Mammary epithelial cell (primary cell): ENCODE measurements around the gene METAP1D.

ENCODE experiments used
- CTCF ChIP-seq, 2 donors: IDR thresholded peaks in 1 of 2; conservative IDR thresholded peaks in 1 of 2; 2 replicates each; pipeline ENCODE4 v1.5.1; 2011 to 2012; ENCODE audit warnings: inconsistent platforms in 2 of 2, low read length in 2 of 2, mild to moderate bottlenecking in 2 of 2, control low read depth in 1 of 2, low read depth in 1 of 2; ENCODE audit not compliant: insufficient read depth in 1 of 2; ENCODE audit errors: extremely low read depth in 1 of 2
- EZH2 ChIP-seq: IDR thresholded peaks from 2 replicates; pipeline ENCODE4 v1.6.1; 2012; ENCODE audit warnings: low read length, inconsistent platforms, borderline replicate concordance

- no peak for TF ChIP-seq CTCF (conservative IDR thresholded peaks at IDR 0.05 in 1 of 2, IDR thresholded peaks at IDR 0.05 in 1 of 2; ENCODE audit: extremely low read depth in 1 of 2, insufficient read depth in 1 of 2, low read depth in 1 of 2, low read length in 2 of 2)
- TF ChIP-seq EZH2 = no peak
These were observed 39.4 kb downstream of the METAP1D start for GRCh38 chr2:172039011-172039704.
